NCI-H2107 (cell line): Measurements from ENCODE around the gene L3MBTL2.
"Not testable (repeated sequence)": the region's sequence is repeated elsewhere in the genome, so short reads cannot be mapped to it uniquely, and the experiment has no call there.

Experiments
- DNase-seq: peaks from one replicate; lab custom pipeline; 2025; lab: John Stamatoyannopoulos, UW

L3MBTL2 gene

GRCh38 chr22:41241133-41241676, 36.1 kb downstream of the L3MBTL2 start:
- no peak for DNase-seq

- no peak for DNase-seq
These were observed 37.4 kb downstream of the L3MBTL2 start for GRCh38 chr22:41242396-41243117.

DNA sequence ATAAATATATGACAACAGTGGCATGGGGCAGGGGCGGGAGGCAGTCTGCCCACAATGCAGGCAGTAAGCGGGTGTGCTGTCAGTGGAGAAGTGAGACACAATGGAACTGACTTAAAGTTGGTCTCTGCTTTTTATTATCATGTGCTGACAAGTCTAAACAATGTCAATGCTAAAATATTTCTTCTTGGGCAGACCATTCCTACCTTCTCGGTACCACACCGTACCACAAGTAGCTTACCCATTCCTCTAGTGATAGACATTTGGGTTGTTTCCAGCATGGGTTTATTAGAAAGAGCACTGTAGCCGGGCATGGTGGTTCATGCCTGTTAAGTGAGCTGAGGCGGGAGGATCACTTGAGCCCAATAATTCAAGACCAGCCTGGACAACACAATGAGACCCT, 38.2 kb downstream of the L3MBTL2 start:
- no peak for DNase-seq

DNA sequence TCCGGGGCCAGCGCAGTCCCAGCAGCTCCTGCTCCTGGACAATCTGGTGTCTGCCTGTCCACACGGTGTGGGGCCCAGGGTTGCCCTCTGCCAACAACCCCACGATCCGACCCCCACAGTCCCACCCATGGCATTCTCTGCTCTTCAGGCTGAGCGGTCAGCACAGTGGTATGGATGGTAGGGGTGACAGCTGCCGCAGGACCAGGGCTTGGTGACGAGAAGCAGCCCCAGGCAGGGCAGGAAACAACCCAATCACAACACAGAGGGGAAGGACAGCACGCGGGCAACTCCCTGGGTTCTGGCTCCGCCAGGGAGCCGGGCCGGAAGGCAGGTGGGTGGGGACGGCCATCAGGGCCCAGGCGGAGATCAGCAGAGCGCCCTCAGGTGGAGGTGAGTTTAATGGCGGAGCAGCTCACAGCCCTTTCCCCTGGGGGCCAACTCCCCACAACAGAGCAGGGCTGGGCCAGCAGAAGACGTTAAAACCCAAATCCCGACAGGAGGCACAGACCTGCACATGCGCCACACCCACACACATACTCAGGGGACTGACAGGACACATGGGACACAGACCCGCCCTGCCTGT, 40.9 kb downstream of the L3MBTL2 start:
- no peak for DNase-seq

DNA sequence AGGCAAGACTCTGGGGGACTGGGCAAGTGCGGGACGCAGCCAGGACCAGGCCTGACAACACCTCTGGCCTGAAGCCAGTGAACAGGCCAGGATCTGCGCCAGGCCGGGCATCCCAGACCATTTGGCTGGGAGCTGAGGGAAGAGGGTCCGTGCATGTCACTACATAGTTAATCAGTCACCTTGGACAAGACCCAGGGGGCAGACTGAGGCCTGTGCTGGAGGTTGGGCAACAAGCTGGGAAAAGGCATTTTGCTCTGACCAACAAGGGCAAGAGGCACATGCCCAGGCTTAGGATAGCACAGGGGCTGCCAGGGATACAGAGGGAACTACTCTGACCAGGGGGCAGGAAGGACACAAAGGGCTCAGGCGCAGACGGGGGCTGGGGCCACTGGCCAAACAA, 42.6 kb downstream of the L3MBTL2 start:
- DNase-seq: no peak

GRCh38 chr22:41248314-41248713, 43.2 kb downstream of the L3MBTL2 start:
- DNase-seq: no peak

DNA sequence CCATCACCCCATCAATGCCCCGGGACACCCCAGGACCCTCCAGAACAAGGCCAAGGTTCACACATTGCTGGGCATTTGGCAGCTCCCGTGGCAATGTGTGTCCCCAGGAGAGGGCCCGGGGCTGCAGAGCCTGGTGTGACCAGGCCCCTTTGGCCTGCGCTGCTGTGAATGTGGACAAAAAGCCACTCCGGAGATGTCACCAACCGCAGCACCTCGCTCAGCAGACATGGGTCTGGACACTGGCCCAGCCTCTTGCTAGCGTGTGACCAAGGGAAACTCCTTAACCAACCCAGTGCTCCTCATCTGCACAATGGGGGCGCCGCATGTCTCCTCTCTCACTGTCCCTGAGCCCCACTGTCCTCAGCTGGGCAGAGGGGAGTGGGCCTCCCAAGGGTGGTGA, 43.6 kb downstream of the L3MBTL2 start:
- no peak for DNase-seq

DNA sequence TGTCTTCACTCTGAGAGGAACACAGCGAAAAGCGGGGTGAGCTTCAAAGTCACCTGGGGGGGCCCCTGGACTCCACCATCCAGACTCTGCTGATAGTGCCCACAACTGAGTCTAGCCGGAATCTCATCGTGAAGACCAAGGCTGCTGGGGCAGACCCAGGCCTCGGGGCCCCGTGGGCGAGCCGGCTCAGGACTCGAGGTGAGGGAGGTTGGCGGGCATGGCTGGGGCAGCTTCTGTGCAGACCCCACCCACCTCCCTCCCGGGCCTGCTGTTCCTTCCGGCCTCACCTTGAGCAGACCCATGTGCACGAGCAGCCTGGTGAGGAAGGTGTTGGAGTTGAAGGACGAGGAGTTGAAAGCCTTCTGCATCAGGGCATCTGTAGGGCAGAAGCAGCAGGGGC, 44.3 kb downstream of the L3MBTL2 start:
- DNase-seq: no peak

- no peak for DNase-seq
These were observed 45.0 kb downstream of the L3MBTL2 start for GRCh38 chr22:41250127-41250526.

GRCh38 chr22:41252365-41252764, 47.3 kb downstream of the L3MBTL2 start:
- DNase-seq: no peak

- no peak for DNase-seq
These were observed 49.1 kb downstream of the L3MBTL2 start for GRCh38 chr22:41254230-41254629.

GRCh38 chr22:41256254-41257253, 51.4 kb downstream of the L3MBTL2 start:
- no peak for DNase-seq

DNA sequence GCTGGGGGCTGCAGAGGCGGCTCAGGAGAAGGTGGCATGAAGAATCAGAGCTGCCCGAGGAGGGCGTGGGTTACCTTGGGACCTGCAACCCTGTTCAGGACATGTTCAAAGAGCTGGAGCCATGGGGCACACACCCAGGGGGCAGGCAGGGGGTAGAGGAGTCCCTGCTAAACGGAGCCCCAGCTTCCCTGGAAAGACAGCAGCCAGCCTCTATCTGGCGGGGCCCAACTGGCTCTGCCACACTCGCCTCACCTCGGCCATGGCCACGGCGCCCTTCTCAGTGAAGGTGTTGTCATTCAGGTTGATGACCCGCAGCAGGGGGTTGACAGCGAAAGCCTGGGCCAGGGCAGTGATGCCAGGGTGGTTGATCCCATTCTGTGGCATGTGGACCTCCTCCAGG, 52.6 kb downstream of the L3MBTL2 start:
- no peak for DNase-seq

DNA sequence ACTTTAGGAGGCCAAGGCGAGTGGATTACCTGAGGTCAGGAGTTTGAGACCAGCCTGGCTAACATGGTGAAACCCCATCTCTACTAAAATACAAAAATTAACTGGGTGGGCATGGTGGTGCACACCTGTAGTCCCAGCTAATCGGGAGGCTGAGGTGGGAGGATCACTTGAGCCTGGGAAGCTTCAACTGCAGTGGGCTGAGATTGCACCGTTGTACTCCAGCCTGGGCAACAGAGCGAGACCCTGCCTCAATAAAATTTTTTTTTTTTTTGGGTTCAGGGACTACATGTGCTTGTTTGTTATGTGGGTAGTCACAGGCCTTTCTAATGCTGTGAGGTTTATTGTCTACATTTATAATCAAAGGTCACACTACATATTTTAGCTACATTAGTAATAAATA, 54.6 kb downstream of the L3MBTL2 start:
- DNase-seq: not testable (repeated sequence)

- no peak for DNase-seq
These were observed 55.8 kb downstream of the L3MBTL2 start for GRCh38 chr22:41260871-41261270.

- no peak for DNase-seq
These were observed 56.6 kb downstream of the L3MBTL2 start for GRCh38 chr22:41261541-41262249.

DNA sequence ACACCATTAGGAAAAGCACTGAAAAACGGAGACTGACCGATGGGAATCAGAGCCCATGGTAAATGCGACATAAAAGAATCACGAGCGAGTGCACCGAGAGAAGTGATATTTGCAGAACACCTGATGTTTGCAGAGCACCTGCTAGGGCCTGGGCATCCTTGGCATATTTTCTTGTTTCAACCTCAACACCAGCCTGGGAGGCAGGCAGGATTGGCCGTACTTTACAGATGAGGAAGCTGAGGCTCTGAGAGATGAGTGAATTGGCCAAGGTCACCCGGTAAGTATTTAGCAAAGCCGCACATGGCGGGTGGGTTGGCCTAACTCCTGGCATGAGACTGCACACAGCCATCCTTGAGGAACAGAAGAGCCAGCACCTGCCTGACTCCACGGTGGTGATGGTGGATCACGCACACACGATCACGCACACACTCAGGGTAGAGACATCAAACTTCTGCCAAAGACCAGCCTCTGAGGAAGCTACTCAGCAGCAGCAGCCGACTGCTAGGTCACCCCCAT, 57.2 kb downstream of the L3MBTL2 start:
- DNase-seq: no peak

DNA sequence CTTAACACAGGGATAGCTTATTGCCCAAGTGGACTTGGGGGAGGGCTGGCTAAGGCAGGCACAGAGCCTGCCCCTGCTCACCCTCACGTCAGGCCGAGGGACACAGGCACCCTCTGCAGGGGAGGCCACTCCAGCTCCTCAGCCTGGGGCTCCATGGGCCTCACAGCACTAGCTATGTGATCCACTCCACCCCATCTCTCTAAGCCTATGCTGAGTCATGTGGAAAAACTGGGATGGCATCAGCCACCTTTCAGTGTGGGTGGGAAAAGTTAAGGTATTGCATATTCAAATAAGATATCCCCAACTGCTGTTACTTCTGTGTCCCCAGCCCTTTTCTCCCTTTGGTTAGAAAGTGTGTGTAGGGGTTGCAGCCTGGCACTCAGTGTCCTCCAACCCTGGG, 58.6 kb downstream of the L3MBTL2 start:
- no peak for DNase-seq

- DNase-seq: no peak
These were observed 59.4 kb downstream of the L3MBTL2 start for GRCh38 chr22:41264408-41264941.

GRCh38 chr22:41267958-41268357, 62.8 kb downstream of the L3MBTL2 start:
- DNase-seq: no peak

- DNase-seq: no peak
These were observed 66.7 kb downstream of the L3MBTL2 start for GRCh38 chr22:41271787-41272186.
